ENCODE data around the gene TDRD12. TPM values are rescaled to one million over a fixed set of nuclear protein-coding genes. Genes with fewer than 3 reads are reported as not detected.
A peak's percentile ranks its signal among the peaks of the same experiment; 100 is the strongest.

Gene TDRD12
- total RNA-seq, 1 experiment from 2014 or later: 0.64 TPM

- no TSS peak for BruUV-seq (replicated peaks)
- ChIA-PET CTCF (no interaction called here), POLR2A (ENCODE audit: low non-redundant PET) (no interaction called here)
- Histone ChIP-seq H3K9me3 (ENCODE audit: low read depth, low read length, poor library complexity, severe bottlenecking) (no peaks in the 10 kb centered on the region), H3K4me3 (ENCODE audit: low read depth, low read length, poor library complexity, severe bottlenecking) (no peak overlapping the region), H3K4me1 (ENCODE audit: insufficient read depth, low read length, poor library complexity, severe bottlenecking) (no peaks in the 10 kb centered on the region), H3K27ac (ENCODE audit: low read depth, low read length, poor library complexity, severe bottlenecking) (no peak overlapping the region), H3K36me3 (ENCODE audit: insufficient read depth, low read length, poor library complexity, severe bottlenecking) (no peaks in the 10 kb centered on the region), H3K27me3 (replicated peaks; ENCODE audit: insufficient read depth, low read depth, low read length, poor library complexity) (no peaks in the 10 kb centered on the region)
- DNase-seq (ENCODE audit: low spot score): no peak
- intact Hi-C loops (cut with micrococcal nuclease; ENCODE audit: unreplicated experiment): no loop called here
- TF ChIP-seq CTCF (conservative IDR thresholded peaks at IDR 0.05; ENCODE audit: low read depth, low read length): no peak
- TF ChIP-seq EZH2 (IDR thresholded peaks at IDR 0.05; ENCODE audit: borderline replicate concordance, low read depth, low read length, poor library complexity, severe bottlenecking): no peak
These were observed 155.0 kb downstream of the TDRD12 start for GRCh38 chr19:32874605-32875004.

GRCh38 chr19:32875428-32875827 is 155.9 kb downstream of the TDRD12 start:
- CTCF ChIA-PET: no interaction called here
- H3K9me3 ChIP-seq (ENCODE audit: low read depth, low read length, poor library complexity, severe bottlenecking): no peaks in the 10 kb centered on the region
- no peak for DNase-seq (ENCODE audit: low spot score)
- H3K27me3 ChIP-seq (replicated peaks; ENCODE audit: insufficient read depth, low read depth, low read length, poor library complexity): no peaks in the 10 kb centered on the region
- no peaks in the 10 kb centered on the region for H3K36me3 ChIP-seq (ENCODE audit: insufficient read depth, low read length, poor library complexity, severe bottlenecking)
- no peak overlapping the region for H3K4me3 ChIP-seq (ENCODE audit: low read depth, low read length, poor library complexity, severe bottlenecking)
- POLR2A ChIA-PET (ENCODE audit: low non-redundant PET): no interaction called here
- intact Hi-C loops (cut with micrococcal nuclease; ENCODE audit: unreplicated experiment): no loop called here
- no peak overlapping the region for H3K27ac ChIP-seq (ENCODE audit: low read depth, low read length, poor library complexity, severe bottlenecking)
- BruUV-seq (replicated peaks): no TSS peak
- no peaks in the 10 kb centered on the region for H3K4me1 ChIP-seq (ENCODE audit: insufficient read depth, low read length, poor library complexity, severe bottlenecking)
- no peak for TF ChIP-seq EZH2 (IDR thresholded peaks at IDR 0.05; ENCODE audit: borderline replicate concordance, low read depth, low read length, poor library complexity, severe bottlenecking)
- TF ChIP-seq CTCF (conservative IDR thresholded peaks at IDR 0.05; ENCODE audit: low read depth, low read length): no peak

- no peaks in the 10 kb centered on the region for H3K9me3 ChIP-seq (ENCODE audit: low read depth, low read length, poor library complexity, severe bottlenecking)
- TF ChIP-seq EZH2 (IDR thresholded peaks at IDR 0.05; ENCODE audit: borderline replicate concordance, low read depth, low read length, poor library complexity, severe bottlenecking): no peak
- no peak for TF ChIP-seq CTCF (conservative IDR thresholded peaks at IDR 0.05; ENCODE audit: low read depth, low read length)
- H3K4me3 ChIP-seq (ENCODE audit: low read depth, low read length, poor library complexity, severe bottlenecking): no peak overlapping the region
- H3K27ac ChIP-seq (ENCODE audit: low read depth, low read length, poor library complexity, severe bottlenecking): no peak overlapping the region
- no peak for DNase-seq (ENCODE audit: low spot score)
- BruUV-seq (replicated peaks): TSS peak; percentile 39
- CTCF ChIA-PET: no interaction called here
- intact Hi-C loops (cut with micrococcal nuclease; ENCODE audit: unreplicated experiment): no loop called here
- POLR2A ChIA-PET (ENCODE audit: low non-redundant PET): no interaction called here
- H3K27me3 ChIP-seq (replicated peaks; ENCODE audit: insufficient read depth, low read depth, low read length, poor library complexity): no peaks in the 10 kb centered on the region
- H3K36me3 ChIP-seq (ENCODE audit: insufficient read depth, low read length, poor library complexity, severe bottlenecking): no peaks in the 10 kb centered on the region
- H3K4me1 ChIP-seq (ENCODE audit: insufficient read depth, low read length, poor library complexity, severe bottlenecking): no peaks in the 10 kb centered on the region
These were observed 156.8 kb downstream of the TDRD12 start for GRCh38 chr19:32876236-32876918.

Data from A673 (cell line).